Loucy (cell line): ENCODE measurements around the gene FOXL3.

ENCODE experiments used
- CTCF ChIP-seq: fragments of 200-600 bp; sonication (generic); conservative IDR thresholded peaks from 2 replicates; pipeline ENCODE4 v1.5.1; 2014; ENCODE audit warnings: mild to moderate bottlenecking, antibody characterized with exemption, low read length
- EZH2phosphoT487 ChIP-seq: fragments of 200-600 bp; IDR thresholded peaks from 2 replicates; pipeline ENCODE4 v1.6.1; 2018; ENCODE audit warnings: antibody characterized with exemption, mild to moderate bottlenecking, moderate library complexity, borderline replicate concordance

- TF ChIP-seq CTCF = no peak
- TF ChIP-seq EZH2phosphoT487 = no peak
Observed at GRCh38 chr7:260441-261281, 29.3 kb upstream of the FOXL3 start.
